Measurements from ENCODE around the gene IFNA8.

DNA sequence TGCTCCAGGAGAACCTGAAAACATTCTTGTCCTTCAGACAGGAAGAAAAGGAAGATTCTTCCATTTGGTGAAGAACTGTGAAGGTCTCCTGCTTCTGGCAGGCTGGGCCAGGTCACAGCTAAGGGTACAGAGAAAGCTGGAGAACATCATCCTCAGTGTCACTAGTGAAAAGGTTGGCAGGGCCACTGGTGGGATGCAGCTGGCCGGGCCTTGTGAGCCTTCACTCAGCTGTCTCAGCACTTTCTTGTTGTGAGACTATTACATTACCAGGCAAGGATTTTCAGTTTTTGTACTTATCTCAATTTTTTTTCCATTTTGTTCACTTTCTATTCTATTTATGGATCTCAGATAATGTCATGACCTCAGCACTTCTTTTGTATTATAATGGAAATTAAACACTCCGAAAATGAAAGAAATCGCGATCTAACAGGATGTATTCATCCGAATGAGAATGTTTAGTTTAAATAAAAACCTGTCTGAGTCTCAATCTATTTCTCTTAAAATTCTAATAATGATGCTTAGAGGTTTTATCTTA lies 9.9 kb upstream of the IFNA8 start:
- TF ChIP-seq, protein P1, sequence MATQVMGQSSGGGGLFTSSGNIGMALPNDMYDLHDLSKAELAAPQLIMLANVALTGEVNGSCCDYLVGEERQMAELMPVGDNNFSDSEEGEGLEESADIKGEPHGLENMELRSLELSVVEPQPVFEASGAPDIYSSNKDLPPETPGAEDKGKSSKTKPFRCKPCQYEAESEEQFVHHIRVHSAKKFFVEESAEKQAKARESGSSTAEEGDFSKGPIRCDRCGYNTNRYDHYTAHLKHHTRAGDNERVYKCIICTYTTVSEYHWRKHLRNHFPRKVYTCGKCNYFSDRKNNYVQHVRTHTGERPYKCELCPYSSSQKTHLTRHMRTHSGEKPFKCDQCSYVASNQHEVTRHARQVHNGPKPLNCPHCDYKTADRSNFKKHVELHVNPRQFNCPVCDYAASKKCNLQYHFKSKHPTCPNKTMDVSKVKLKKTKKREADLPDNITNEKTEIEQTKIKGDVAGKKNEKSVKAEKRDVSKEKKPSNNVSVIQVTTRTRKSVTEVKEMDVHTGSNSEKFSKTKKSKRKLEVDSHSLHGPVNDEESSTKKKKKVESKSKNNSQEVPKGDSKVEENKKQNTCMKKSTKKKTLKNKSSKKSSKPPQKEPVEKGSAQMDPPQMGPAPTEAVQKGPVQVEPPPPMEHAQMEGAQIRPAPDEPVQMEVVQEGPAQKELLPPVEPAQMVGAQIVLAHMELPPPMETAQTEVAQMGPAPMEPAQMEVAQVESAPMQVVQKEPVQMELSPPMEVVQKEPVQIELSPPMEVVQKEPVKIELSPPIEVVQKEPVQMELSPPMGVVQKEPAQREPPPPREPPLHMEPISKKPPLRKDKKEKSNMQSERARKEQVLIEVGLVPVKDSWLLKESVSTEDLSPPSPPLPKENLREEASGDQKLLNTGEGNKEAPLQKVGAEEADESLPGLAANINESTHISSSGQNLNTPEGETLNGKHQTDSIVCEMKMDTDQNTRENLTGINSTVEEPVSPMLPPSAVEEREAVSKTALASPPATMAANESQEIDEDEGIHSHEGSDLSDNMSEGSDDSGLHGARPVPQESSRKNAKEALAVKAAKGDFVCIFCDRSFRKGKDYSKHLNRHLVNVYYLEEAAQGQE (IDR thresholded peaks at IDR 0.05; ENCODE audit: low read depth), result no peak
- TF ChIP-seq TEAD4 (IDR thresholded peaks at IDR 0.05), result no peak
